ENCODE data around the gene WDR70. TPM values are rescaled to one million over a fixed set of nuclear protein-coding genes. Genes with fewer than 3 reads are reported as not detected.

The WDR70 gene
- total and polyA plus RNA-seq, 2 of the 8 experiments (the other 6 are each of a cell fraction or from before 2014, with no cell fraction given): 10.6 to 37.4 TPM

- 92% methylated on average over 1 of the region's 1 CpG; no CpG with 5 or more reads in 1 of the 2 experiments for WGBS, 2 experiments (ENCODE audit: extremely low coverage in 1 of 2, insufficient coverage in 1 of 2, insufficient read length in 1 of 2, insufficient replicate concordance in 2 of 2, low coverage in 1 of 2, low lambda C conversion rate in 2 of 2, missing lambda C conversion rate in 1 of 2)
- Histone ChIP-seq H2AFZ (ENCODE audit: low read length) (no peak overlapping the region), H3K36me3 (ENCODE audit: control insufficient read depth in 2 of 4, insufficient read depth in 4 of 4, low read length in 3 of 4) (no peaks in the 10 kb centered on the region), H3K23ac (ENCODE audit: insufficient read length) (no peak overlapping the region), H3K4ac (replicated peaks; ENCODE audit: insufficient read length, low read depth, low read length) (no peak overlapping the region), H3K4me2 (ENCODE audit: insufficient read depth in 1 of 2, low read depth in 2 of 2, low read length in 2 of 2) (no peak overlapping the region), H3K27ac (ENCODE audit: low read depth, low read length) (no peak overlapping the region), H3K27me3 (replicated peaks in 1 of 4; ENCODE audit: control insufficient read depth in 3 of 4, extremely low read depth in 1 of 4, insufficient read depth in 3 of 4, low read length in 3 of 4) (no peaks in the 10 kb centered on the region; a peak in 1 of 7 replicates), H3K9ac (replicated peaks in 1 of 4; ENCODE audit: extremely low read depth in 1 of 4, low read depth in 3 of 4, low read length in 3 of 4) (no peak overlapping the region), H3K4me1 (replicated peaks in 1 of 4; ENCODE audit: control insufficient read depth in 3 of 4, insufficient read depth in 4 of 4, low read length in 3 of 4) (peaks cover 0 to 10% (median 0%) of the 10 kb centered on the region in 4 experiments; a peak in 1 of 7 replicates), H4K8ac (ENCODE audit: extremely low read depth, insufficient read depth, low read length) (no peak overlapping the region), H2BK12ac (ENCODE audit: low read depth, low read length) (no peak overlapping the region), H2BK15ac (ENCODE audit: low read length) (no peak overlapping the region), H3K18ac (ENCODE audit: extremely low read depth, low read length) (no peak overlapping the region), H3K56ac (replicated peaks; ENCODE audit: insufficient read length, low read depth, low read length) (no peak overlapping the region), H2AK5ac (ENCODE audit: low read depth, low read length) (no peak overlapping the region), H3K4me3 (ENCODE audit: extremely low read depth in 1 of 4, insufficient read depth in 2 of 4, low read depth in 3 of 4, low read length in 4 of 4) (no peak overlapping the region), H2BK5ac (ENCODE audit: low read depth, low read length) (no peak overlapping the region), H3K9me3 (ENCODE audit: insufficient read depth in 2 of 2, low read depth in 1 of 2, low read length in 1 of 2) (no peaks in the 10 kb centered on the region), H4K5ac (ENCODE audit: insufficient read length, low read depth, low read length) (no peak overlapping the region), H2BK20ac (ENCODE audit: low read length) (no peak overlapping the region), H3K79me2 (ENCODE audit: control insufficient read depth in 1 of 2, insufficient read depth in 2 of 2, low read length in 2 of 2) (no peaks in the 10 kb centered on the region), H3K79me1 (ENCODE audit: low read depth, low read length) (no peaks in the 10 kb centered on the region), H4K91ac (replicated peaks; ENCODE audit: insufficient read length, low read length) (no peak overlapping the region), H3K14ac (ENCODE audit: insufficient read length) (no peak overlapping the region), H3K23me2 (ENCODE audit: low read depth, low read length) (no peaks in the 10 kb centered on the region), H2BK120ac (replicated peaks; ENCODE audit: low read depth, low read length) (no peak overlapping the region), H4K20me1 (replicated peaks in 1 of 2; ENCODE audit: control insufficient read depth in 1 of 2, insufficient read depth in 2 of 2, low read length in 2 of 2) (no peaks in the 10 kb centered on the region)
- FAIRE-seq (no peak), DNase-seq (ENCODE audit: low read depth in 1 of 2, low spot score in 2 of 2) (no peak)
- CTCF ChIA-PET (ENCODE audit: partially characterized antibody): no interaction called here
- TF ChIP-seq SIN3A (conservative IDR thresholded peaks at IDR 0.05 in 1 of 2, IDR thresholded peaks at IDR 0.05 in 1 of 2; ENCODE audit: low read depth in 1 of 2, low read length in 2 of 2): no peak
- TF ChIP-seq FOSL1 (IDR thresholded peaks at IDR 0.05; ENCODE audit: insufficient read depth, low read depth, low read length): no peak
- TF ChIP-seq SP1 (IDR thresholded peaks at IDR 0.05; ENCODE audit: low read depth, low read length): no peak
- TF ChIP-seq SP2 (IDR thresholded peaks at IDR 0.05; ENCODE audit: low read length): no peak
- no peak for TF ChIP-seq NANOG (IDR thresholded peaks at IDR 0.05; ENCODE audit: insufficient read depth, low read depth, low read length, poor library complexity, severe bottlenecking)
- TF ChIP-seq, protein P1, sequence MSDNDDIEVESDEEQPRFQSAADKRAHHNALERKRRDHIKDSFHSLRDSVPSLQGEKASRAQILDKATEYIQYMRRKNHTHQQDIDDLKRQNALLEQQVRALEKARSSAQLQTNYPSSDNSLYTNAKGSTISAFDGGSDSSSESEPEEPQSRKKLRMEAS (IDR thresholded peaks at IDR 0.05): no peak
- TF ChIP-seq JUN (IDR thresholded peaks at IDR 0.05; ENCODE audit: low read depth, low read length): no peak
- no peak for TF ChIP-seq BACH1 (IDR thresholded peaks at IDR 0.05; ENCODE audit: low read length)
- TF ChIP-seq CHD1 (IDR thresholded peaks at IDR 0.05; ENCODE audit: low read depth, low read length): no peak
- TF ChIP-seq NRF1 (IDR thresholded peaks at IDR 0.05; ENCODE audit: low read depth, low read length): no peak
- TF ChIP-seq KDM1A (IDR thresholded peaks at IDR 0.05; ENCODE audit: borderline replicate concordance, low read length): no peak
- no peak for TF ChIP-seq GTF2F1 (IDR thresholded peaks at IDR 0.05; ENCODE audit: borderline replicate concordance, low read depth, low read length)
- POLR2A ChIA-PET (ENCODE audit: partially characterized antibody): no interaction called here
These were observed 285.4 kb downstream of the WDR70 start for GRCh38 chr5:37664551-37664950.
